Astrocyte (in vitro differentiated cells and primary cell): ENCODE data around the gene AARSD1.

Source experiments
- CTCF ChIP-seq: IDR thresholded peaks from 2 replicates; pipeline ENCODE4 v1.5.1; 2011; ENCODE audit warnings: low read depth, mild to moderate bottlenecking, inconsistent platforms, low read length, moderate library complexity; ENCODE audit not compliant: insufficient read depth
- EZH2 ChIP-seq: IDR thresholded peaks from 2 replicates; pipeline ENCODE4 v1.6.1; 2012; ENCODE audit warnings: mild to moderate bottlenecking, low read length, inconsistent platforms; ENCODE audit not compliant: insufficient read depth

DNA sequence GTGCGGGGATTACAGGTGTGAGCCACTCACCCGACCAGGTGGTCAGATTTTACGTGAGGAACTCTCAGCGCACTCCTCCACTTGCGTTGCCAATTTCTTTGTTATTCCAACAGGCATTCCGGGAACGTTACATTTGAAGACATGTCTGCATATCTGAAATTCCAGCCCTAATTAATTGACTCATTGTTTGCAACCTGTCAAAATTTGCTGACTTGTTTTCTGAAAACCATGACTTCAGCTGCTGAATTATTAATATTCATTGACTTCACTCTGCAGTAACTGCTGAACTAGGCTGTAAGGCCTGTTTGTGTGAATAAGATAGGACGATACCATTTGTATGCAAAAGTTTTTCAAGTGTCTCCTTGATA lies 47.0 kb downstream of the AARSD1 start:
- TF ChIP-seq EZH2, result no peak
- no peak for TF ChIP-seq CTCF
